Suprapubic skin (tissue), 3 donors: ENCODE data around the gene UBE2S.

Experiments used
- EP300 ChIP-seq: sonication (generic); formaldehyde crosslinking; IDR thresholded peaks from one replicate; pipeline ENCODE4 v1.6.1; 2017; ENCODE audit warnings: antibody characterized with exemption
- POLR2A ChIP-seq, 2 donors: fragments of 450-650 bp; IDR thresholded peaks; one replicate each; pipeline ENCODE4 v1.6.1; 2017; ENCODE audit warnings: antibody characterized with exemption in 2 of 2, mild to moderate bottlenecking in 2 of 2, moderate library complexity in 2 of 2
- TF ChIP-seq, protein P1 (sequence below), 2 donors: fragments of 200-600 bp in 1 of 2; fragments of 450-650 bp in 1 of 2; sonication (generic) in 1 of 2; IDR thresholded peaks; one replicate each; pipeline ENCODE4 v1.5.1; 2016 to 2019; ENCODE audit warnings: antibody characterized with exemption in 2 of 2, mild to moderate bottlenecking in 1 of 2, moderate library complexity in 1 of 2

DNA sequence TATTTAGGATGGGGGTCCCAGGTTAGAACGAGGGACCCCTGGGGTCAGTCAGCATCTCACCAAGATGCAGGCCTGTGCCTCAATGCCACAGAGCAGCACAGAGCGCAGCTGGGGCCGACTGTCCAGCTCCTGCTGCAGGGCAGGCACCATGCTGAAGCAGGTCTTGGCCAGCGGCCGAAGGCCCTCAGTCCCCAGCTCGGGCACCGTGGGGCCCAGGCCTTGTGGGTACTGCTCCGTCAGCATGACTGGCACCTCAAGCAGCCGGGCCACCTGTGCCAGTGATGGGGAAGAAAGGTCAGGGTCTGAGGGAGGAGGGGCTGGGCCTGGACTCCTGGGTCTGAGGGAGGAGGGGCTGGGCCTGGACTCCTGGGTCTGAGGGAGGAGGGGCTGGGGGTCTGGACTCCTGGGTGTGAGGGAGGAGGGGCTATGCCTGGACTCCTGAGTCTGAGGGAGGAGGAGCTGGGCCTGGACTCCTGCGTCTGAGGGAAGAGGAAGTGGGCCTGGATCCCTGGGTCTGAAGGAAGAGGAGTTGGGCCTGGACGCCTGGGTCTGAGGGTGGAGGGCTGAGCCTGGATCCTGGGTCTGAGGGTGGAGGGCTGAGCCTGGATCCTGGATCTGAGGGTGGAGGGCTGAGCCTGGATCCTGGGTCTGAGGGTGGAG is 48.1 kb upstream of the UBE2S start:
- TF ChIP-seq, protein P1, sequence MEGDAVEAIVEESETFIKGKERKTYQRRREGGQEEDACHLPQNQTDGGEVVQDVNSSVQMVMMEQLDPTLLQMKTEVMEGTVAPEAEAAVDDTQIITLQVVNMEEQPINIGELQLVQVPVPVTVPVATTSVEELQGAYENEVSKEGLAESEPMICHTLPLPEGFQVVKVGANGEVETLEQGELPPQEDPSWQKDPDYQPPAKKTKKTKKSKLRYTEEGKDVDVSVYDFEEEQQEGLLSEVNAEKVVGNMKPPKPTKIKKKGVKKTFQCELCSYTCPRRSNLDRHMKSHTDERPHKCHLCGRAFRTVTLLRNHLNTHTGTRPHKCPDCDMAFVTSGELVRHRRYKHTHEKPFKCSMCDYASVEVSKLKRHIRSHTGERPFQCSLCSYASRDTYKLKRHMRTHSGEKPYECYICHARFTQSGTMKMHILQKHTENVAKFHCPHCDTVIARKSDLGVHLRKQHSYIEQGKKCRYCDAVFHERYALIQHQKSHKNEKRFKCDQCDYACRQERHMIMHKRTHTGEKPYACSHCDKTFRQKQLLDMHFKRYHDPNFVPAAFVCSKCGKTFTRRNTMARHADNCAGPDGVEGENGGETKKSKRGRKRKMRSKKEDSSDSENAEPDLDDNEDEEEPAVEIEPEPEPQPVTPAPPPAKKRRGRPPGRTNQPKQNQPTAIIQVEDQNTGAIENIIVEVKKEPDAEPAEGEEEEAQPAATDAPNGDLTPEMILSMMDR (IDR thresholded peaks at IDR 0.05), result no peak
- TF ChIP-seq POLR2A (IDR thresholded peaks at IDR 0.05) (no peak), EP300 (no peak)
